ENCODE results near the gene TXLNA. TPM values are rescaled to one million over a fixed set of nuclear protein-coding genes. Genes with fewer than 3 reads are reported as not detected.

Gene TXLNA
- total RNA-seq, 1 donor from 2014 or later = 83.8 TPM

- Histone ChIP-seq H3K4me3 (peak overlapping the region; percentile 73 to 79), H3K36me3 (peaks cover 24 to 39% of the 10 kb centered on the region in 2 donors), H3K4me1 (peaks cover 19 to 29% of the 10 kb centered on the region in 2 donors), H3K27ac (peak overlapping the region; percentile 94), H3K27me3 (no peaks in the 10 kb centered on the region), H3K9me3 (no peaks in the 10 kb centered on the region)
- no peak for DNase-seq (ENCODE audit: low spot score in 2 of 2)
- TF ChIP-seq, protein P1, sequence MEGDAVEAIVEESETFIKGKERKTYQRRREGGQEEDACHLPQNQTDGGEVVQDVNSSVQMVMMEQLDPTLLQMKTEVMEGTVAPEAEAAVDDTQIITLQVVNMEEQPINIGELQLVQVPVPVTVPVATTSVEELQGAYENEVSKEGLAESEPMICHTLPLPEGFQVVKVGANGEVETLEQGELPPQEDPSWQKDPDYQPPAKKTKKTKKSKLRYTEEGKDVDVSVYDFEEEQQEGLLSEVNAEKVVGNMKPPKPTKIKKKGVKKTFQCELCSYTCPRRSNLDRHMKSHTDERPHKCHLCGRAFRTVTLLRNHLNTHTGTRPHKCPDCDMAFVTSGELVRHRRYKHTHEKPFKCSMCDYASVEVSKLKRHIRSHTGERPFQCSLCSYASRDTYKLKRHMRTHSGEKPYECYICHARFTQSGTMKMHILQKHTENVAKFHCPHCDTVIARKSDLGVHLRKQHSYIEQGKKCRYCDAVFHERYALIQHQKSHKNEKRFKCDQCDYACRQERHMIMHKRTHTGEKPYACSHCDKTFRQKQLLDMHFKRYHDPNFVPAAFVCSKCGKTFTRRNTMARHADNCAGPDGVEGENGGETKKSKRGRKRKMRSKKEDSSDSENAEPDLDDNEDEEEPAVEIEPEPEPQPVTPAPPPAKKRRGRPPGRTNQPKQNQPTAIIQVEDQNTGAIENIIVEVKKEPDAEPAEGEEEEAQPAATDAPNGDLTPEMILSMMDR (IDR thresholded peaks at IDR 0.05) = no peak
- intact Hi-C loops (cut with DNase I) = no loop called here
Observed at GRCh38 chr1:32181065-32181464, 1.6 kb downstream of the TXLNA start.

DNA sequence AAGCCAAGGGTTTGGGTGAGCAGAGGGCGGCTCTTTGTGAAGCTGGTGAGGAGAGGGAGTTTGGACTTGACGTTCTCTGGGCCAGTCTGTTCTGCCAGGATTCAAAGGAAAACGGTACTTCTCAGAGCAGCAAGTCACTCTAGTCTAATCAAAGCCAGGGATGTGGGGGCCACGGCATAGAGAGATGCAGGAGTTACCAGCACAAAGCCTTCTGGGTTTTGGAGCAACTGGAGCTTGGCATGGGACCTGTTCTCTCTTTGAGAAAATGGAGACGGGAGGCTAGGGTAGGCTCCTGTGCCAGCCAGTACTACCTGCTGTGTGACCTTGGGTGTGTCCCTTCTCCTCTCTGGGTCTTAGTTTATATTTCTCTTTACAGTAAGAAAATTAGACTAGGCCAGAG, 2.1 kb downstream of the TXLNA start:
- TF ChIP-seq, protein P1 (IDR thresholded peaks at IDR 0.05) = no peak
- H3K4me3 ChIP-seq = peak overlapping the region; percentile 73 to 79
- no peak for DNase-seq (ENCODE audit: low spot score in 2 of 2)
- H3K9me3 ChIP-seq = no peaks in the 10 kb centered on the region
- H3K27me3 ChIP-seq = no peaks in the 10 kb centered on the region
- H3K36me3 ChIP-seq = peaks cover 28 to 42% of the 10 kb centered on the region in 2 donors
- intact Hi-C loops (cut with DNase I) = no loop called here
- peak overlapping the region in 1 of 2 donors; percentile 94 for H3K27ac ChIP-seq
- H3K4me1 ChIP-seq = peaks cover 19 to 29% of the 10 kb centered on the region in 2 donors

DNA sequence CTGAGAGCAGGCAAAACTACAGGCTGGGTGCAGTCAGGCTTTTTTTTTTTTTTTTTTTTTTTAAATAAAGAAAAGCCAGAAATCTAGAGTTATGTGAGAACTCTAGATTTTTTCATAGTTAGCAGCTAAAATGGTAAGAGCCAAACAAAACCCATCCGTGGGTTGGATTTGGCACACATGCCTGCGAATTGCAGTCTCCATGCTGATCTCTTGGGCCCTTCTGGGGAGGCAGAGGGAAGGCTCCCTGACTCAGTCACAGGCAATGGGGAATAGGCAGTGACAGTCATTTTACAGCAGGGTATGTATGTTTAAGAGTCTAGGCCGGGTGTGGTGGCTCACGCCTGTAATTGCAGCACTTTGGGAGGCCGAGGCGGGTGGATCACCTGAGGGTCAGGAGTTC, 2.6 kb downstream of the TXLNA start:
- TF ChIP-seq, protein P1 (IDR thresholded peaks at IDR 0.05) = no peak
- Histone ChIP-seq H3K4me3 (peak overlapping the region in 1 of 2 donors; percentile 79), H3K36me3 (peaks cover 33 to 45% of the 10 kb centered on the region in 2 donors), H3K4me1 (peaks cover 19 to 29% of the 10 kb centered on the region in 2 donors), H3K27ac (peak overlapping the region in 1 of 2 donors; percentile 16), H3K9me3 (no peaks in the 10 kb centered on the region), H3K27me3 (no peaks in the 10 kb centered on the region)
- intact Hi-C loops (cut with DNase I) = no loop called here
- no peak for DNase-seq (ENCODE audit: low spot score in 2 of 2)

DNA sequence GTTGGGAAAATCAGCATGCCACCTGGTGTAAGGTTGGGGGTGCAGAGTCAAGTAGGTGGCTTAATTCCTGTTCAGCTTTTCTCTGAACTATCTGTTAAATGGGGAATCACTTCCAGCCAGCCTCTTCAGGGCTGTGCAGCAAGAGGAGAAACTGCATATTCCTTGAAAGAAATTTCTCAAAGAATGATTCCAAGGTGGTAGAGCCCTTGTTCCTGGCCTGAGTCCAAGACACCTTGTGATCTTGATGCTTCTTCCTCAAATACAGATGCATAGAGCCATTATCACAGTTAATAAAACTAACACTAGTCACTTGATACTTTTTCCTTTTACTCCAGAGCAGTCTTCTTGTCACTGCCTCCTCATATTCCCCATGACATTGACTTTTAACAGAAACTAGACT, 5.2 kb downstream of the TXLNA start:
- Histone ChIP-seq H3K9me3 (no peaks in the 10 kb centered on the region), H3K4me3 (no peak overlapping the region), H3K4me1 (peaks cover 19 to 24% of the 10 kb centered on the region in 2 donors), H3K27ac (no peak overlapping the region), H3K27me3 (no peaks in the 10 kb centered on the region), H3K36me3 (peaks cover 58 to 70% of the 10 kb centered on the region in 2 donors)
- intact Hi-C loops (cut with DNase I) = no loop called here
- no peak for DNase-seq (ENCODE audit: low spot score in 2 of 2)
- TF ChIP-seq, protein P1 (IDR thresholded peaks at IDR 0.05) = no peak

DNA sequence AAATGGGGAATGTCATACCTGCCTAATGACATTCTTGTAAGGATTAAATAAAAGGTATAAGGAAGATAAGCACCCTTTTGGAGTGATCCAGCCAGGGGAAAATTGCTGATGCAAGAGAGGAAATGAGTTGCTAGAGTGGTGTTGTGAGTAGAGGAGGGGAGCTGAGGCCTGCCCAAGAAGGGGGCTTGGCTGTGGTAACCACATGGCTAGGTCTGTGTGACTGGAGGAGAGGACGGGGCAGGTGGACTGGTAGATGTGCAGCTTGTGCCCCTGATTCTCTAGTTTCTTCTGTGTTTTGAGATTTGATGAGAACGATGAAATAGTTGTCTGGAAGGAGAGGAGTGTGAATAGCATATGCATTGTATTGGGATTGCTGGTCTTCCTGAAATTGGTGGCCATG, 6.6 kb downstream of the TXLNA start:
- Histone ChIP-seq H3K9me3 (no peaks in the 10 kb centered on the region), H3K4me1 (peaks cover 17 to 22% of the 10 kb centered on the region in 2 donors), H3K27ac (no peak overlapping the region), H3K36me3 (peaks cover 71 to 84% of the 10 kb centered on the region in 2 donors), H3K4me3 (no peak overlapping the region), H3K27me3 (no peaks in the 10 kb centered on the region)
- DNase-seq (ENCODE audit: low spot score in 2 of 2) = no peak
- intact Hi-C loops (cut with DNase I) = no loop called here
- TF ChIP-seq, protein P1 (IDR thresholded peaks at IDR 0.05) = no peak

DNA sequence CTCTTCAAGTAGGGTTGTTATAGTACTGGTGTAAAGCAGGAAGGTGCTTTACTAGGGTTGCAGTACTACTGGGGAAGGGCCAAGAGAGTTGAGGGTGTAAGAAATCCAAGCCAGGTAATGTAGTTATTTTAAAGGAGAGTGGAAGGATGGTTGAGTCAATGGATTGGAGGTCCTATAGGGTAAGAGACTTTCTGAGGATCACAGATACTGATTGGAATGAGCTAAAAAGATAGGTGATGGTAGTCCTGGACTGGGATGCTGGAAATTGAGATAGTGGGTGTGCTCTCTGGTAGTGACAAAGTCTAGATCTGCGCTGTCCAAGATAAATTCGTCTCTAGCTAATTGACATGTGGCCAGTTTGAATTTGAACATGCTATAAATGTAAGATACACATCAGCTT, 7.0 kb downstream of the TXLNA start:
- H3K36me3 ChIP-seq = peaks cover 74 to 86% of the 10 kb centered on the region in 2 donors
- H3K4me1 ChIP-seq = peaks cover 13 to 18% of the 10 kb centered on the region in 2 donors

More for the DNA sequence above, 7.0 kb downstream of the TXLNA start:
- no peak overlapping the region for H3K4me3 ChIP-seq
- no peak for DNase-seq (ENCODE audit: low spot score in 2 of 2)
- H3K9me3 ChIP-seq = no peaks in the 10 kb centered on the region
- intact Hi-C loops (cut with DNase I) = no loop called here
- TF ChIP-seq, protein P1 (IDR thresholded peaks at IDR 0.05) = no peak
- no peak overlapping the region for H3K27ac ChIP-seq
- H3K27me3 ChIP-seq = no peaks in the 10 kb centered on the region
